Naive thymus-derived CD4-positive, alpha-beta T cell (primary cell): Measurements from ENCODE around the gene CFAP410. TPM values are rescaled to one million over a fixed set of nuclear protein-coding genes. Genes with fewer than 3 reads are reported as not detected.

Experiments used
- ATAC-seq: fragments of 150-1000 bp; cut with Tn5 transposase; 2 replicates; pipeline ENCODE4 v1.10.0; 2021; ENCODE audit warnings: mild to moderate bottlenecking, moderate library complexity
- CTCF ChIA-PET: fragments of 350-600 bp; sonication (Branson Sonifier 250); formaldehyde crosslinking; loops from one replicate; lab custom pipeline; 2021; ENCODE audit warnings: antibody characterized with exemption; lab: Charles Lee
- POLR2A ChIA-PET: fragments of 350-600 bp; sonication (Branson Sonifier 250); formaldehyde crosslinking; loops from one replicate; lab custom pipeline; 2021; ENCODE audit warnings: antibody characterized with exemption, inconsistent platforms; lab: Charles Lee
- DNase-seq, 9 donors: peaks; one replicate each; pipeline versions ENCODE4 v3.0.0 to v3.0.0-alpha.2; 2020 to 2022; ENCODE audit warnings: mixed read lengths in 1 of 9
- H3K27ac ChIP-seq: one replicate; pipeline ENCODE4 v1.7.0; 2013; ENCODE audit warnings: mild to moderate bottlenecking, low read depth, low read length, moderate library complexity
- H3K27me3 ChIP-seq, 2 donors: one replicate each; pipeline ENCODE4 v1.7.0; 2013; ENCODE audit warnings: low read length in 2 of 2, mild to moderate bottlenecking in 2 of 2, moderate library complexity in 2 of 2; ENCODE audit not compliant: control insufficient read depth in 2 of 2, insufficient read depth in 2 of 2
- H3K36me3 ChIP-seq, 3 experiments: 1 replicate in 2 of 3; 2 replicates in 1 of 3; pipeline ENCODE4 v1.7.0; 2013; ENCODE audit warnings: low read length in 3 of 3, mild to moderate bottlenecking in 3 of 3, moderate library complexity in 1 of 3; ENCODE audit not compliant: insufficient read depth in 3 of 3, control insufficient read depth in 2 of 3
- H3K4me1 ChIP-seq, 2 donors: one replicate each; pipeline ENCODE4 v1.7.0; 2013; ENCODE audit warnings: low read length in 2 of 2, mild to moderate bottlenecking in 2 of 2, moderate library complexity in 1 of 2; ENCODE audit not compliant: control insufficient read depth in 2 of 2, insufficient read depth in 2 of 2
- H3K4me3 ChIP-seq: 2 replicates; pipeline ENCODE4 v1.7.0; 2013; ENCODE audit warnings: mild to moderate bottlenecking, low read length
- H3K9me3 ChIP-seq, 3 experiments: 1 replicate in 2 of 3; 2 replicates in 1 of 3; pipeline ENCODE4 v1.7.0; 2013; ENCODE audit warnings: low read length in 3 of 3; ENCODE audit not compliant: control insufficient read depth in 2 of 3
- H3K27ac Mint-ChIP-seq, 9 donors: one replicate each; pipeline ENCODE4 v1.8.0; 2020 to 2022; ENCODE audit warnings: mixed read lengths in 9 of 9, mild to moderate bottlenecking in 8 of 9, moderate library complexity in 5 of 9, inconsistent platforms in 2 of 9
- H3K27me3 Mint-ChIP-seq, 5 donors: one replicate each; pipeline ENCODE4 v1.8.0; 2021 to 2022; ENCODE audit warnings: mixed read lengths in 5 of 5, mild to moderate bottlenecking in 1 of 5
- H3K36me3 Mint-ChIP-seq, 5 donors: one replicate each; pipeline ENCODE4 v1.8.0; 2020 to 2022; ENCODE audit warnings: mixed read lengths in 5 of 5, mild to moderate bottlenecking in 3 of 5, inconsistent platforms in 1 of 5
- H3K4me1 Mint-ChIP-seq, 7 donors: one replicate each; pipeline ENCODE4 v1.8.0; 2020 to 2022; ENCODE audit warnings: mixed read lengths in 7 of 7, mild to moderate bottlenecking in 3 of 7, inconsistent platforms in 1 of 7
- H3K4me3 Mint-ChIP-seq, 10 donors: one replicate each; pipeline ENCODE4 v1.8.0; 2020 to 2022; ENCODE audit warnings: mild to moderate bottlenecking in 10 of 10, mixed read lengths in 10 of 10, moderate library complexity in 6 of 10, inconsistent platforms in 2 of 10
- H3K9me3 Mint-ChIP-seq, 11 donors: one replicate each; pipeline ENCODE4 v1.8.0; 2020 to 2022; ENCODE audit warnings: mixed read lengths in 11 of 11, mild to moderate bottlenecking in 4 of 11, inconsistent platforms in 1 of 11, moderate library complexity in 1 of 11
- intact Hi-C, 2 donors: fragments of 100-400 bp; cut with micrococcal nuclease; formaldehyde crosslinking; loops; one replicate each; pipeline ENCODE4 v1.15.1; 2023
- polyA plus RNA-seq, 2 donors: library from polyadenylated mRNA; unstranded; fragments of 300-500 nt; fragmentation: Illumina TruSeq; gene quantifications; one replicate each; pipeline ENCODE4 v1.2.3, GENCODE V29; 2021
- total RNA-seq, 6 experiments: library from RNA in 5 of 6; stranded (reverse) in 5 of 6; gene quantifications; 1 replicate in 5 of 6; 2 replicates in 1 of 6; pipeline ENCODE4 v1.2.3 and lab custom pipeline; 2021 to 2026

Gene CFAP410
- total and polyA plus RNA-seq, 7 experiments from 2014 or later = 20.8 to 66.7 (median 46.9) TPM

GRCh38 chr21:44292812-44293195, 46.4 kb downstream of the CFAP410 start:
- Histone ChIP-seq H3K9me3 (no peaks in the 10 kb centered on the region), H3K27me3 (no peaks in the 10 kb centered on the region), H3K27ac (no peak overlapping the region), H3K4me1 (peaks cover 4 to 20% of the 10 kb centered on the region in 2 donors), H3K36me3 (no peaks in the 10 kb centered on the region), H3K4me3 (no peak overlapping the region)
- POLR2A ChIA-PET = no interaction called here
- Mint-ChIP-seq H3K4me3 (peak overlapping the region in 3 of 10 donors; percentile 26 to 46 (median 30)), H3K36me3 (peaks cover 0 to 2% (median 0%) of the 10 kb centered on the region in 5 donors), H3K4me1 (peaks cover 5 to 19% (median 13%) of the 10 kb centered on the region in 7 donors), H3K9me3 (no peaks in the 10 kb centered on the region), H3K27ac (no peak overlapping the region), H3K27me3 (peaks cover 0 to 2% (median 0%) of the 10 kb centered on the region in 5 donors)
- CTCF ChIA-PET = no interaction called here
- intact Hi-C loops = loop anchor here in 1 of 2 donors (5.0 kb wide), 1 partner anchor 384 kb away; no protein-coding TSS in a partner anchor
- DNase-seq (peak in 1 of 9 donors; percentile 7), ATAC-seq (no peak)

- H3K9me3 Mint-ChIP-seq = no peaks in the 10 kb centered on the region
- ChIA-PET POLR2A (no interaction called here), CTCF (no interaction called here)
- H3K27me3 ChIP-seq = no peaks in the 10 kb centered on the region
- intact Hi-C loops = loop anchor here in 1 of 2 donors (5.0 kb wide), 1 partner anchor 385 kb away; no protein-coding TSS in a partner anchor
- H3K4me3 ChIP-seq = no peak overlapping the region
- H3K9me3 ChIP-seq = no peaks in the 10 kb centered on the region
- H3K4me3 Mint-ChIP-seq = peak overlapping the region in 3 of 10 donors; percentile 46 to 61 (median 55)
- peaks cover 0 to 3% (median 0%) of the 10 kb centered on the region in 5 donors for H3K27me3 Mint-ChIP-seq
- peak overlapping the region in 1 of 9 donors; percentile 43 for H3K27ac Mint-ChIP-seq
- peaks cover 0 to 2% (median 0%) of the 10 kb centered on the region in 5 donors for H3K36me3 Mint-ChIP-seq
- H3K4me1 Mint-ChIP-seq = peaks cover 4 to 13% (median 7%) of the 10 kb centered on the region in 7 donors
- H3K36me3 ChIP-seq = no peaks in the 10 kb centered on the region
- DNase-seq (peak in 1 of 9 donors; percentile 6), ATAC-seq (no peak)
- peaks cover 0 to 16% of the 10 kb centered on the region in 2 donors for H3K4me1 ChIP-seq
- H3K27ac ChIP-seq = no peak overlapping the region
Measured at GRCh38 chr21:44291936-44292811, 47.0 kb downstream of the CFAP410 start.

- Mint-ChIP-seq H3K27me3 (peaks cover 0 to 3% (median 0%) of the 10 kb centered on the region in 5 donors), H3K9me3 (no peaks in the 10 kb centered on the region), H3K36me3 (peaks cover 0 to 2% (median 0%) of the 10 kb centered on the region in 5 donors), H3K4me1 (peaks cover 4 to 13% (median 6%) of the 10 kb centered on the region in 7 donors), H3K27ac (no peak overlapping the region), H3K4me3 (no peak overlapping the region)
- ChIA-PET CTCF (no interaction called here), POLR2A (no interaction called here)
- intact Hi-C loops = loop anchor here in 1 of 2 donors (5.0 kb wide), 1 partner anchor 386 kb away; no protein-coding TSS in a partner anchor
- Histone ChIP-seq H3K27me3 (no peaks in the 10 kb centered on the region), H3K4me3 (no peak overlapping the region), H3K27ac (no peak overlapping the region), H3K9me3 (no peaks in the 10 kb centered on the region), H3K4me1 (peaks cover 0 to 16% of the 10 kb centered on the region in 2 donors), H3K36me3 (no peaks in the 10 kb centered on the region)
- DNase-seq (peak in 1 of 9 donors; percentile 4), ATAC-seq (no peak)
Measured at GRCh38 chr21:44291078-44291935, 47.9 kb downstream of the CFAP410 start.

GRCh38 chr21:44290327-44291077, 48.7 kb downstream of the CFAP410 start:
- intact Hi-C loops = loop anchor here in 1 of 2 donors (5.0 kb wide), 1 partner anchor 387 kb away; no protein-coding TSS in a partner anchor
- H3K9me3 ChIP-seq = no peaks in the 10 kb centered on the region
- peak in 1 of 9 donors; percentile 5 for DNase-seq

GRCh38 chr21:44289381-44290010, 49.7 kb downstream of the CFAP410 start:
- intact Hi-C loops = loop anchor here in 1 of 2 donors (5.0 kb wide), 1 partner anchor 388 kb away; no protein-coding TSS in a partner anchor
- CTCF ChIA-PET = no interaction called here
- POLR2A ChIA-PET = no interaction called here
- ATAC-seq = no peak
- Histone ChIP-seq H3K4me1 (peaks cover 0 to 8% of the 10 kb centered on the region in 2 donors), H3K4me3 (no peak overlapping the region), H3K36me3 (no peaks in the 10 kb centered on the region), H3K27ac (no peak overlapping the region), H3K9me3 (no peaks in the 10 kb centered on the region), H3K27me3 (no peaks in the 10 kb centered on the region)
- H3K4me1 Mint-ChIP-seq = peaks cover 0 to 13% (median 2%) of the 10 kb centered on the region in 7 donors
- H3K27ac Mint-ChIP-seq = no peak overlapping the region
- H3K27me3 Mint-ChIP-seq = peaks cover 0 to 3% (median 0%) of the 10 kb centered on the region in 5 donors
- H3K9me3 Mint-ChIP-seq = no peaks in the 10 kb centered on the region
- H3K36me3 Mint-ChIP-seq = peaks cover 0 to 2% (median 0%) of the 10 kb centered on the region in 5 donors
- DNase-seq = peak in 1 of 9 donors; percentile 4
- no peak overlapping the region for H3K4me3 Mint-ChIP-seq

More at GRCh38 chr21:44290327-44291077, 48.7 kb downstream of the CFAP410 start:
- no peaks in the 10 kb centered on the region for H3K36me3 ChIP-seq
- Mint-ChIP-seq H3K27ac (no peak overlapping the region), H3K4me3 (no peak overlapping the region), H3K27me3 (peaks cover 0 to 3% (median 0%) of the 10 kb centered on the region in 5 donors), H3K4me1 (peaks cover 4 to 13% (median 6%) of the 10 kb centered on the region in 7 donors), H3K36me3 (peaks cover 0 to 2% (median 0%) of the 10 kb centered on the region in 5 donors), H3K9me3 (no peaks in the 10 kb centered on the region)
- no peak for ATAC-seq
- no peak overlapping the region for H3K27ac ChIP-seq
- ChIA-PET CTCF (no interaction called here), POLR2A (no interaction called here)
- H3K27me3 ChIP-seq = no peaks in the 10 kb centered on the region
- H3K4me3 ChIP-seq = no peak overlapping the region
- peaks cover 0 to 16% of the 10 kb centered on the region in 2 donors for H3K4me1 ChIP-seq
